Endothelial cell of coronary artery (primary cell): ENCODE data around the gene HYAL4. TPM values are rescaled to one million over a fixed set of nuclear protein-coding genes. Genes with fewer than 3 reads are reported as not detected.

Source experiments
- total RNA-seq: library from RNA; depleted of rRNA; stranded (reverse); fragments of >200 nt; gene quantifications from 2 replicates; pipeline ENCODE4 v1.2.3, GENCODE V29; 2014

The HYAL4 gene, protein sequence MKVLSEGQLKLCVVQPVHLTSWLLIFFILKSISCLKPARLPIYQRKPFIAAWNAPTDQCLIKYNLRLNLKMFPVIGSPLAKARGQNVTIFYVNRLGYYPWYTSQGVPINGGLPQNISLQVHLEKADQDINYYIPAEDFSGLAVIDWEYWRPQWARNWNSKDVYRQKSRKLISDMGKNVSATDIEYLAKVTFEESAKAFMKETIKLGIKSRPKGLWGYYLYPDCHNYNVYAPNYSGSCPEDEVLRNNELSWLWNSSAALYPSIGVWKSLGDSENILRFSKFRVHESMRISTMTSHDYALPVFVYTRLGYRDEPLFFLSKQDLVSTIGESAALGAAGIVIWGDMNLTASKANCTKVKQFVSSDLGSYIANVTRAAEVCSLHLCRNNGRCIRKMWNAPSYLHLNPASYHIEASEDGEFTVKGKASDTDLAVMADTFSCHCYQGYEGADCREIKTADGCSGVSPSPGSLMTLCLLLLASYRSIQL
- under 0.01 TPM in 1 of 2 replicates, not detected in the other for total RNA-seq

DNA sequence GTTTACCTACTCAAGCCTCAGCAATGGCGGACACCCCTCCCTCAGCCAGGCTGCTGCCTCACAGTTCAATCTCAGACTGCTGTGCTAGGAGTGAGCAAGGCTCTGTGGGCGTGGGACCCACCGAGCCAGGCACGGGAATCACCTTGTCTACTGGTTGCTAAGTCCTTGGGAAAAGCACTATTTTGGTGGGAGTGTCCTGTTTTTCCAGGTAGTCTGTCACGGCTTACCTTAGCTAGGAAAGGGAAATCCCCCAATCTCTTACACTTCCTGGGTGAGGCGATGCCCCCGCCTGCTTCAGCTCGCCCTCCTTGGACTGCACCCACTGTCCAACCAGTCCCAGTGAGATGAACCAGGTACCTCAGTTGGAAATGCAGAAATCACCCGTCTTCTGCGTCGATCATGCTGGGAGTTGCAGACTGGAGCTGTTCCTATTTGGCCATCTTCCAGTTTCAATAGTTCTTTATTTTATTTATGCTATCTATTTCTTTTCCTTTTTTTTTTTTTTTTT is at the start of gene HYAL4:
TSS of gene HYAL4 (plus strand) at position 458 of the 508 bp plus-strand sequence. CDS start 23,105 bp downstream, outside the sequence.

DNA sequence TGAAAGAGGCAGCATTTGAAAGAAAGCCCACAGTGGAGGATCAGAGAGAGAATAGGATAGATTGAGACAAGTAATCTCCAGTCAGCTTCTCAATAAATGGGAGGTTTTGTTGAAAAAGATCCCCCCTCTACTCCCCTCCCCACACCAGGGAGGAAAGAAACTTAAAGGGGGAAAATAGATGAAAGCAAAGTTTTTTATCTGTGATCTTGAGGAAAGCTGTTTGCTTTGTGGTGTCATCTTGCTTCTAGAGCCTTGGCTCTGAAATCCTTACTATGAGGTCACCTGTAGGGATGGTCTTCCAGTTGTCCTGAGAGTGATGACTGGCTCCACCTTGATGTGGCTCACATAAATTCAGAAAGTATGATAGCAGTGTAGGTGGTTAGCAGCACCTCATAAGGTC is 80.0 kb downstream of the HYAL4 start, which contains the start of gene SPAM1:
TSS of gene SPAM1 (plus strand) at position 301 of the 400 bp plus-strand sequence. CDS start 28,330 bp downstream, outside the sequence.

Other genes starting within 250 kb of the HYAL4 start
- not detected in 2 replicates for gene ASB15, start 243.3 kb upstream of the HYAL4 start, total RNA-seq
- 0.09 TPM in 1 of 2 replicates, not detected in the other for gene LMOD2, start 189.3 kb upstream of the HYAL4 start, total RNA-seq
- 7.7 and 11.7 TPM in 2 replicates for gene WASL, start 96.2 kb upstream of the HYAL4 start, total RNA-seq
- gene SPAM1, start 80.1 kb downstream of the HYAL4 start, total RNA-seq, result not detected in 2 replicates
- not detected in 2 replicates for gene TMEM229A, start 187.9 kb downstream of the HYAL4 start, total RNA-seq